ENCODE results near the gene YPEL1. TPM values are rescaled to one million over a fixed set of nuclear protein-coding genes. Genes with fewer than 3 reads are reported as not detected.

YPEL1 gene
- total and polyA plus RNA-seq, 10 of the 15 experiments (the other 5 are each of a cell fraction or from before 2014, with no cell fraction given), result 0.13 to 5.0 (median 1.6) TPM

GRCh38 chr22:21712751-21713427 is 22.7 kb downstream of the YPEL1 start (continued):
- TF ChIP-seq, protein P1, sequence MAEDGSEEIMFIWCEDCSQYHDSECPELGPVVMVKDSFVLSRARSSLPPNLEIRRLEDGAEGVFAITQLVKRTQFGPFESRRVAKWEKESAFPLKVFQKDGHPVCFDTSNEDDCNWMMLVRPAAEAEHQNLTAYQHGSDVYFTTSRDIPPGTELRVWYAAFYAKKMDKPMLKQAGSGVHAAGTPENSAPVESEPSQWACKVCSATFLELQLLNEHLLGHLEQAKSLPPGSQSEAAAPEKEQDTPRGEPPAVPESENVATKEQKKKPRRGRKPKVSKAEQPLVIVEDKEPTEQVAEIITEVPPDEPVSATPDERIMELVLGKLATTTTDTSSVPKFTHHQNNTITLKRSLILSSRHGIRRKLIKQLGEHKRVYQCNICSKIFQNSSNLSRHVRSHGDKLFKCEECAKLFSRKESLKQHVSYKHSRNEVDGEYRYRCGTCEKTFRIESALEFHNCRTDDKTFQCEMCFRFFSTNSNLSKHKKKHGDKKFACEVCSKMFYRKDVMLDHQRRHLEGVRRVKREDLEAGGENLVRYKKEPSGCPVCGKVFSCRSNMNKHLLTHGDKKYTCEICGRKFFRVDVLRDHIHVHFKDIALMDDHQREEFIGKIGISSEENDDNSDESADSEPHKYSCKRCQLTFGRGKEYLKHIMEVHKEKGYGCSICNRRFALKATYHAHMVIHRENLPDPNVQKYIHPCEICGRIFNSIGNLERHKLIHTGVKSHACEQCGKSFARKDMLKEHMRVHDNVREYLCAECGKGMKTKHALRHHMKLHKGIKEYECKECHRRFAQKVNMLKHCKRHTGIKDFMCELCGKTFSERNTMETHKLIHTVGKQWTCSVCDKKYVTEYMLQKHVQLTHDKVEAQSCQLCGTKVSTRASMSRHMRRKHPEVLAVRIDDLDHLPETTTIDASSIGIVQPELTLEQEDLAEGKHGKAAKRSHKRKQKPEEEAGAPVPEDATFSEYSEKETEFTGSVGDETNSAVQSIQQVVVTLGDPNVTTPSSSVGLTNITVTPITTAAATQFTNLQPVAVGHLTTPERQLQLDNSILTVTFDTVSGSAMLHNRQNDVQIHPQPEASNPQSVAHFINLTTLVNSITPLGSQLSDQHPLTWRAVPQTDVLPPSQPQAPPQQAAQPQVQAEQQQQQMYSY (CRISPR knock-in tag; IDR thresholded peaks at IDR 0.05), result no peak
- TF ChIP-seq STAT1 (conservative IDR thresholded peaks at IDR 0.05) (no peak), SIX5 (IDR thresholded peaks at IDR 0.05; ENCODE audit: low read depth, low read length, severe bottlenecking) (no peak), CBX5 (IDR thresholded peaks at IDR 0.05; ENCODE audit: low read depth) (no peak), EP300 (IDR thresholded peaks at IDR 0.05; ENCODE audit: borderline replicate concordance in 1 of 2, control insufficient read depth in 1 of 2, low read depth in 2 of 2, low read length in 2 of 2) (no peak), SMARCA5 (IDR thresholded peaks at IDR 0.05) (0 out of 2 replicates have a peak, but pooled peaks have one; percentile 49), WRNIP1 (IDR thresholded peaks at IDR 0.05; ENCODE audit: borderline replicate concordance, low read depth, low read length) (no peak), EZH2 (IDR thresholded peaks at IDR 0.05; ENCODE audit: borderline replicate concordance, control insufficient read depth, low read depth, low read length) (no peak), RB1 (IDR thresholded peaks at IDR 0.05; ENCODE audit: borderline replicate concordance) (peak; percentile 80; the same call in 1 of the 2 replicates), ATF2 (IDR thresholded peaks at IDR 0.05; ENCODE audit: low read length) (no peak), JUNB (IDR thresholded peaks at IDR 0.05) (no peak), CBX3 (IDR thresholded peaks at IDR 0.05; ENCODE audit: borderline replicate concordance, low read depth) (no peak), ELK1 (IDR thresholded peaks at IDR 0.05; ENCODE audit: low read depth, low read length) (no peak), MEF2B (IDR thresholded peaks at IDR 0.05; ENCODE audit: partially characterized antibody, poor library complexity, severe bottlenecking) (peak; percentile 13), ZSCAN29 (IDR thresholded peaks at IDR 0.05) (no peak), KDM1A (IDR thresholded peaks at IDR 0.05; ENCODE audit: borderline replicate concordance) (no peak), NRF1 (conservative IDR thresholded peaks at IDR 0.05; ENCODE audit: low read depth, low read length) (no peak)
- TF ChIP-seq, protein P2, sequence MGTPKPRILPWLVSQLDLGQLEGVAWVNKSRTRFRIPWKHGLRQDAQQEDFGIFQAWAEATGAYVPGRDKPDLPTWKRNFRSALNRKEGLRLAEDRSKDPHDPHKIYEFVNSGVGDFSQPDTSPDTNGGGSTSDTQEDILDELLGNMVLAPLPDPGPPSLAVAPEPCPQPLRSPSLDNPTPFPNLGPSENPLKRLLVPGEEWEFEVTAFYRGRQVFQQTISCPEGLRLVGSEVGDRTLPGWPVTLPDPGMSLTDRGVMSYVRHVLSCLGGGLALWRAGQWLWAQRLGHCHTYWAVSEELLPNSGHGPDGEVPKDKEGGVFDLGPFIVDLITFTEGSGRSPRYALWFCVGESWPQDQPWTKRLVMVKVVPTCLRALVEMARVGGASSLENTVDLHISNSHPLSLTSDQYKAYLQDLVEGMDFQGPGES (IDR thresholded peaks at IDR 0.05), result no peak
- TF ChIP-seq, protein P3, sequence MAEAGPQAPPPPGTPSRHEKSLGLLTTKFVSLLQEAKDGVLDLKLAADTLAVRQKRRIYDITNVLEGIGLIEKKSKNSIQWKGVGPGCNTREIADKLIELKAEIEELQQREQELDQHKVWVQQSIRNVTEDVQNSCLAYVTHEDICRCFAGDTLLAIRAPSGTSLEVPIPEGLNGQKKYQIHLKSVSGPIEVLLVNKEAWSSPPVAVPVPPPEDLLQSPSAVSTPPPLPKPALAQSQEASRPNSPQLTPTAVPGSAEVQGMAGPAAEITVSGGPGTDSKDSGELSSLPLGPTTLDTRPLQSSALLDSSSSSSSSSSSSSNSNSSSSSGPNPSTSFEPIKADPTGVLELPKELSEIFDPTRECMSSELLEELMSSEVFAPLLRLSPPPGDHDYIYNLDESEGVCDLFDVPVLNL (IDR thresholded peaks at IDR 0.05; ENCODE audit: low read depth, low read length), result no peak
- TF ChIP-seq, protein P4, sequence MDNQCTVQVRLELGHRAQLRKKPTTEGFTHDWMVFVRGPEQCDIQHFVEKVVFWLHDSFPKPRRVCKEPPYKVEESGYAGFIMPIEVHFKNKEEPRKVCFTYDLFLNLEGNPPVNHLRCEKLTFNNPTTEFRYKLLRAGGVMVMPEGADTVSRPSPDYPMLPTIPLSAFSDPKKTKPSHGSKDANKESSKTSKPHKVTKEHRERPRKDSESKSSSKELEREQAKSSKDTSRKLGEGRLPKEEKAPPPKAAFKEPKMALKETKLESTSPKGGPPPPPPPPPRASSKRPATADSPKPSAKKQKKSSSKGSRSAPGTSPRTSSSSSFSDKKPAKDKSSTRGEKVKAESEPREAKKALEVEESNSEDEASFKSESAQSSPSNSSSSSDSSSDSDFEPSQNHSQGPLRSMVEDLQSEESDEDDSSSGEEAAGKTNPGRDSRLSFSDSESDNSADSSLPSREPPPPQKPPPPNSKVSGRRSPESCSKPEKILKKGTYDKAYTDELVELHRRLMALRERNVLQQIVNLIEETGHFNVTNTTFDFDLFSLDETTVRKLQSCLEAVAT (IDR thresholded peaks at IDR 0.05), result 0 out of 2 replicates have a peak, but pooled peaks have one; percentile 27

Measured in GM12878 (cell line).